NCI-H510A treated with DMSO at 0.1 percent for 48 hours (cell line): ENCODE data around the gene MAML1.
"Not testable (repeated sequence)": the region's sequence is repeated elsewhere in the genome, so short reads cannot be mapped to it uniquely, and the experiment has no call there.

Source experiments
- DNase-seq: peaks from one replicate; lab custom pipeline; 2025; lab: John Stamatoyannopoulos, UW

The MAML1 gene

DNA sequence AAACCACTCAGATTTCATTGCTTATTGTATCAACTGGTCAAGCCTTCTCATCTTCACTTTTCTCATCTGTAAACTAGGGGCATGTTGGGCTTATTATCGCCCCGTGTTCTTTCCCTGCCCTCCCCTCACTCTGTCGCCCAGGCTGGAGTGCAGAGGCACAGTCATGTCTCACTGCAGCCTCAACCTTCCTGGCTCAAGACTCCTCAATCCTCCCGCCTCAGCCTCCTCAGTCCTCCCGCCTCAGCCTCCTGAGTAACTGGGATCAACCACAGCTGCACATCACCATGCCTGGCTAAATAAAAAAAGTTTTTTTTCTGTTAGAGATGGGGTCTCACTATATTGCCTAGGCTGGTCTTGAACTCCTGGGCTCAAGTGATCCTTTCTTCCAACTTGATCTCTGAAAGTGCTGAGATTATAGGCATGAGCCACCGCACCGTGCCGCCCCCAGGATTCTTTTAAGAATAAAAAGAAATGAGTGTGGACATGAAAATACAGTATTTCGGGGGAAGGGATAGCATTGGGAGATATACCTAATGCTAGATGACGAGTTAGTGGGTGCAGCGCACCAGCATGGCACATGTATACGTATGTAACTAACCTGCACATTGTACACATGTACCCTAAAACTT, 2.0 kb downstream of the MAML1 start:
- DNase-seq: no peak

- no peak for DNase-seq
Observed at GRCh38 chr5:179738742-179739141, 6.1 kb downstream of the MAML1 start.

DNA sequence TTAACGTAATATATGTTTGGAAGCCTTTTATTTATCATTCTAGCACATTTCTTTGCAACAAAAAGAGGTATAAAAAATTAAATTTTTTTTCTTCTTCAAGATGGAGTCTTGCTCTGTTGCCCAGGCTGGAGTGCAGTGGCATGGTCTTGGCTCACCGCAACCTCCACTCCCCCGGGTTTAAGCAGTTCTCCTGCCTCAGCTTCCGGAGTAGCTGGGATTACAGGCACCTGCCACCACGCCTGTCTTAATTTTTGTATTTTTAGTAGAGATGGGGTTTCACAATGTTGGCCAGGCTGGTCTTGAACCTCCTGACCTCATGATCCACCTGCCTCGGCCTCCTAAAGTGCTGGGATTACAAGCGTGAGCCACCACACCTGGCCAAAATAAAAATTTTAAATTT, 11.5 kb downstream of the MAML1 start:
- DNase-seq: not testable (repeated sequence)

GRCh38 chr5:179746872-179747271, 14.2 kb downstream of the MAML1 start:
- DNase-seq: no peak

- no peak for DNase-seq
Observed at GRCh38 chr5:179747811-179748210, 15.2 kb downstream of the MAML1 start.

- no peak for DNase-seq
Observed at GRCh38 chr5:179749857-179750508, 17.4 kb downstream of the MAML1 start.

DNA sequence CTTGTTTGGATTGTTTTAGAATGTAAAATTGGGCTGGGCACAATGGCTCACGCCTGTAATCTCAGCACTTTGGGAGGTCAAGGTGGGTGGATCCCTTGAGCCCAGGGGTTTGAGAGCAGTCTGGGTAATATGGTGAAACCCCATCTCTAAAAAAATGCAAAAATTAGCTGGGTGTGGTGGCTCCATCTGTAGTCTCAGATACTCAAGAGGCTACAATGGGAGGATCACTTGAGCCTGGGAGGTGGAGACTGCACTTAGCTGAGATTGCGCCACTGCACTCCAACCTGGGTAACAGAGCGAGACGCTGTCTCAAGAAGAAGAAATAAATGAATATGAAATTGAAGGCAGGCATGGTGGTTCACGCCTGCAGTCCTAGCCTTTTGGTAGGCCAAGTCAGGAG, 21.3 kb downstream of the MAML1 start:
- no peak for DNase-seq

DNA sequence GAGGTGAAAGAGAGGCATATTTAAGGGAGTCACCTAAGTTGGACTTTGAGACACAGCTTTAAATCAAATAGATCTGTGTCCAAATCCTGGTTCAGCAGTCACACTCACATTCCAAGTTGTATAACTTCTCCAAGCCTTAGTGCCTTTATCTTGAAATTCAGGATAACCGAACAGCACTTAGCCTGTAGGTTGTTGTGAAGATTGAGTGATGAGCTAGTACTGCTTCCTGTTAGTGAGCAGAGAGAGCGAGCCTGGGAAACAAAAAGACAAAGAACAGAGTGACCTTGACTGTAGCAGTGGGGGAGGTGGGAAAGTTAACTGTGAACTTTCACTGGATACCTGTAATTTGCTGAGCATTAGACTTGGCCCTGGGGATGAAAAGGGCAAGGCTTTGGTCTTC, 22.4 kb downstream of the MAML1 start:
- DNase-seq: no peak

DNA sequence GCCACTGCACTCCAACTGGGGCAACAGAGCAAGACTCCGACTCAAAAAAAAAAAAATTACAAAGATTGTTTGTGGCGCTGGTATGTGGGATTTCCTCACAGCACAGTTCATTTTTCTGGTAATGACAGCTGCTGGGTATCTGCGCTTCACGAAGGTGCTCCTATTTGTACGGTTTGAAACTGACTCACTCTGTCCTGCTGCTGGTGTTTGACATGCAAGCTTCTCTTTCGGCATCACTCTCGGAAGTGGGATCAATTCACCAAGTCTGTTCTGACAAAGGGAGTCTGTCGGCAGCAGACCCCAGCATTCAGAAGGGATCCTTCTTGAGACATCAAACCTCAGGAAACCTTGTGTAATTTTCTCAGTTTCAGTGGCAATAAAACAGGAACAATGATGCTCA, 26.3 kb downstream of the MAML1 start:
- DNase-seq: no peak

- DNase-seq: peak; percentile 45
Observed at GRCh38 chr5:179759581-179760551, 27.2 kb downstream of the MAML1 start.

- peak; percentile 32 for DNase-seq
Observed at GRCh38 chr5:179762079-179762780, 29.6 kb downstream of the MAML1 start.

- DNase-seq: no peak
Observed at GRCh38 chr5:179762781-179763176, 30.2 kb downstream of the MAML1 start.

- peak; percentile 31 for DNase-seq
Observed at GRCh38 chr5:179763215-179763945, 30.8 kb downstream of the MAML1 start.

DNA sequence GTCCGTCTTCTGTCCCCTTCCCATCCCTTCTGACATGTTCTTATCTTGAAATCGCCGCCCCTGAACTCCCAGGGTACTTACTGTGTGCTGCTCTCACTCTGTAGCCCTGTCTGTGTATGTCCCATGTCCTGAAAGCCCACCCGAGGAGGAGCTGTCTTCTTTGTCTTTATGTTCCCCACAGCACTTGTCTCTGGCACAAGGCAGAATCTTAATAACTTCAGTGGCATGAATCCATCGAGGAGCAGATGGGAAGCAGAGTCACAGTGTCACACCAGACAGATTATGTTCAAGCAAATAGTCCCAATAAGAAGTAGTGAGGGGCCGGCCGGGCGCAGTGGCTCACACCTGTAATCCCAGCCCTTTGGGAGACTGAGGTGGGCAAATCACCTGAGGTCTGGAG, 31.4 kb downstream of the MAML1 start:
- DNase-seq: no peak

GRCh38 chr5:179765400-179765799, 32.8 kb downstream of the MAML1 start:
- no peak for DNase-seq

GRCh38 chr5:179766021-179766725, 33.6 kb downstream of the MAML1 start:
- no peak for DNase-seq

DNA sequence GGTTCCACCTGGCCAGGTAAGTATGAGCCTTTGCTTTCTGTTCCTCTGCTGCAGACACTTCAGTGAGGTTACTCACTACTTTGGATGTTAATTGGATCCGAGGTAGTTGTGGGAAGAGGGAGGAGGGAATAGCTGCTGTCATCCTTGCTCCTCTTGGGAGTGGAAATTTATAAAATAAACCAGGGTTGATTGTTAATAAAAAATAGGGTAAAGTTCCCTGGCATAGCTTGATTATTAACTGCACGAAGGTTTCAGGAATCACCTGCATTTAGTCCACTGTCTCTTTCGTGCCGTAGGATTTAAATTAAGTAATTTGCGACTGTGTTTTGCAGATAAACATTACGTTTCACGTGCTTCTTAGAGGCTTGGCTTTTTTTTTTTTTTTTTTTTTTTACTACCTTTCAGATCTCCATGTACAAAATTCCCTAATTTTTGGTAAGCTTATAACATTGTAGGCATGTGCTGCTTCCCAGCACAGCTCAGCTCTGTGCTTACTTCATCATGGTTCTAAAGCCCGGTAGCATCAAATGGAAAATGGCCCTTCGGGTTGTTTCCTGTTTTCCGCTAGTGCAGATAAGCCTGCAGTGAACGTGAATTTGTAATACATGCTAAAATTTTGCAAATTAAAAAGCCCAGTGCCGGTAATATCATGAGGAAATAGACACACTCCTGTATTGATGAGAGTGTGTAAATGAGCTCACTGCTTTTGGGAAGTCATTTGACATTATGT, 34.3 kb downstream of the MAML1 start:
- DNase-seq: no peak

GRCh38 chr5:179767496-179768100, 35.0 kb downstream of the MAML1 start:
- no peak for DNase-seq

GRCh38 chr5:179768326-179769085, 35.9 kb downstream of the MAML1 start:
- DNase-seq: no peak
